ENCODE data around the gene SDK2. TPM values are rescaled to one million over a fixed set of nuclear protein-coding genes. Genes with fewer than 3 reads are reported as not detected.

Gene SDK2
- total and polyA plus RNA-seq, 2 of the 8 experiments (the other 6 are each of a cell fraction or from before 2014, with no cell fraction given) = 3.9 to 4.1 TPM

DNA sequence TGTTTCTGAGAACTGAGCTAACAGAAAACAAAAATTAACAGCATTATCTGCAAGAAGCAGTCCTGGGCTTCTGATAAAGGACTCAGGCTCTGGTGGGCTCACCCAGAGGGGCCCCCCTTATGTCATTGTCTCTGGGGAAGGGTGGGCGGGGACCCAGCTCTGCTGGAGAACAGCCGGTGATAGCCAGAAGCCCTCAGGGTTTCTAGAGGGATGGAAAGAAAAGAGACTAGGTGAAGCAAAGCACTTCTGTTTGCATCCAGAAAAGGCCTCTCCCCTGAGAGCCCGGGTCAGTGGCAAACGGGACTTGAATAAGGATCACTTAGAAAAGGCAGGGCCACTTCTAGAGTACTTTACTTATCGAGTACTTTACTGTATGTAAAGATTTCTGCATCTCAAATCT lies 325.4 kb downstream of the SDK2 start (continued):
- TF ChIP-seq, protein P1, sequence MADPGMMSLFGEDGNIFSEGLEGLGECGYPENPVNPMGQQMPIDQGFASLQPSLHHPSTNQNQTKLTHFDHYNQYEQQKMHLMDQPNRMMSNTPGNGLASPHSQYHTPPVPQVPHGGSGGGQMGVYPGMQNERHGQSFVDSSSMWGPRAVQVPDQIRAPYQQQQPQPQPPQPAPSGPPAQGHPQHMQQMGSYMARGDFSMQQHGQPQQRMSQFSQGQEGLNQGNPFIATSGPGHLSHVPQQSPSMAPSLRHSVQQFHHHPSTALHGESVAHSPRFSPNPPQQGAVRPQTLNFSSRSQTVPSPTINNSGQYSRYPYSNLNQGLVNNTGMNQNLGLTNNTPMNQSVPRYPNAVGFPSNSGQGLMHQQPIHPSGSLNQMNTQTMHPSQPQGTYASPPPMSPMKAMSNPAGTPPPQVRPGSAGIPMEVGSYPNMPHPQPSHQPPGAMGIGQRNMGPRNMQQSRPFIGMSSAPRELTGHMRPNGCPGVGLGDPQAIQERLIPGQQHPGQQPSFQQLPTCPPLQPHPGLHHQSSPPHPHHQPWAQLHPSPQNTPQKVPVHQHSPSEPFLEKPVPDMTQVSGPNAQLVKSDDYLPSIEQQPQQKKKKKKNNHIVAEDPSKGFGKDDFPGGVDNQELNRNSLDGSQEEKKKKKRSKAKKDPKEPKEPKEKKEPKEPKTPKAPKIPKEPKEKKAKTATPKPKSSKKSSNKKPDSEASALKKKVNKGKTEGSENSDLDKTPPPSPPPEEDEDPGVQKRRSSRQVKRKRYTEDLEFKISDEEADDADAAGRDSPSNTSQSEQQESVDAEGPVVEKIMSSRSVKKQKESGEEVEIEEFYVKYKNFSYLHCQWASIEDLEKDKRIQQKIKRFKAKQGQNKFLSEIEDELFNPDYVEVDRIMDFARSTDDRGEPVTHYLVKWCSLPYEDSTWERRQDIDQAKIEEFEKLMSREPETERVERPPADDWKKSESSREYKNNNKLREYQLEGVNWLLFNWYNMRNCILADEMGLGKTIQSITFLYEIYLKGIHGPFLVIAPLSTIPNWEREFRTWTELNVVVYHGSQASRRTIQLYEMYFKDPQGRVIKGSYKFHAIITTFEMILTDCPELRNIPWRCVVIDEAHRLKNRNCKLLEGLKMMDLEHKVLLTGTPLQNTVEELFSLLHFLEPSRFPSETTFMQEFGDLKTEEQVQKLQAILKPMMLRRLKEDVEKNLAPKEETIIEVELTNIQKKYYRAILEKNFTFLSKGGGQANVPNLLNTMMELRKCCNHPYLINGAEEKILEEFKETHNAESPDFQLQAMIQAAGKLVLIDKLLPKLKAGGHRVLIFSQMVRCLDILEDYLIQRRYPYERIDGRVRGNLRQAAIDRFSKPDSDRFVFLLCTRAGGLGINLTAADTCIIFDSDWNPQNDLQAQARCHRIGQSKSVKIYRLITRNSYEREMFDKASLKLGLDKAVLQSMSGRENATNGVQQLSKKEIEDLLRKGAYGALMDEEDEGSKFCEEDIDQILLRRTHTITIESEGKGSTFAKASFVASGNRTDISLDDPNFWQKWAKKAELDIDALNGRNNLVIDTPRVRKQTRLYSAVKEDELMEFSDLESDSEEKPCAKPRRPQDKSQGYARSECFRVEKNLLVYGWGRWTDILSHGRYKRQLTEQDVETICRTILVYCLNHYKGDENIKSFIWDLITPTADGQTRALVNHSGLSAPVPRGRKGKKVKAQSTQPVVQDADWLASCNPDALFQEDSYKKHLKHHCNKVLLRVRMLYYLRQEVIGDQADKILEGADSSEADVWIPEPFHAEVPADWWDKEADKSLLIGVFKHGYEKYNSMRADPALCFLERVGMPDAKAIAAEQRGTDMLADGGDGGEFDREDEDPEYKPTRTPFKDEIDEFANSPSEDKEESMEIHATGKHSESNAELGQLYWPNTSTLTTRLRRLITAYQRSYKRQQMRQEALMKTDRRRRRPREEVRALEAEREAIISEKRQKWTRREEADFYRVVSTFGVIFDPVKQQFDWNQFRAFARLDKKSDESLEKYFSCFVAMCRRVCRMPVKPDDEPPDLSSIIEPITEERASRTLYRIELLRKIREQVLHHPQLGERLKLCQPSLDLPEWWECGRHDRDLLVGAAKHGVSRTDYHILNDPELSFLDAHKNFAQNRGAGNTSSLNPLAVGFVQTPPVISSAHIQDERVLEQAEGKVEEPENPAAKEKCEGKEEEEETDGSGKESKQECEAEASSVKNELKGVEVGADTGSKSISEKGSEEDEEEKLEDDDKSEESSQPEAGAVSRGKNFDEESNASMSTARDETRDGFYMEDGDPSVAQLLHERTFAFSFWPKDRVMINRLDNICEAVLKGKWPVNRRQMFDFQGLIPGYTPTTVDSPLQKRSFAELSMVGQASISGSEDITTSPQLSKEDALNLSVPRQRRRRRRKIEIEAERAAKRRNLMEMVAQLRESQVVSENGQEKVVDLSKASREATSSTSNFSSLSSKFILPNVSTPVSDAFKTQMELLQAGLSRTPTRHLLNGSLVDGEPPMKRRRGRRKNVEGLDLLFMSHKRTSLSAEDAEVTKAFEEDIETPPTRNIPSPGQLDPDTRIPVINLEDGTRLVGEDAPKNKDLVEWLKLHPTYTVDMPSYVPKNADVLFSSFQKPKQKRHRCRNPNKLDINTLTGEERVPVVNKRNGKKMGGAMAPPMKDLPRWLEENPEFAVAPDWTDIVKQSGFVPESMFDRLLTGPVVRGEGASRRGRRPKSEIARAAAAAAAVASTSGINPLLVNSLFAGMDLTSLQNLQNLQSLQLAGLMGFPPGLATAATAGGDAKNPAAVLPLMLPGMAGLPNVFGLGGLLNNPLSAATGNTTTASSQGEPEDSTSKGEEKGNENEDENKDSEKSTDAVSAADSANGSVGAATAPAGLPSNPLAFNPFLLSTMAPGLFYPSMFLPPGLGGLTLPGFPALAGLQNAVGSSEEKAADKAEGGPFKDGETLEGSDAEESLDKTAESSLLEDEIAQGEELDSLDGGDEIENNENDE (IDR thresholded peaks at IDR 0.05; ENCODE audit: insufficient replicate concordance, low read length) = no peak
- TF ChIP-seq MAFK (IDR thresholded peaks at IDR 0.05; ENCODE audit: low read depth, low read length) (no peak), CBX5 (IDR thresholded peaks at IDR 0.05; ENCODE audit: low read depth, low read length) (no peak)
- TF ChIP-seq, protein P2, sequence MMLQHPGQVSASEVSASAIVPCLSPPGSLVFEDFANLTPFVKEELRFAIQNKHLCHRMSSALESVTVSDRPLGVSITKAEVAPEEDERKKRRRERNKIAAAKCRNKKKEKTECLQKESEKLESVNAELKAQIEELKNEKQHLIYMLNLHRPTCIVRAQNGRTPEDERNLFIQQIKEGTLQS (IDR thresholded peaks at IDR 0.05; ENCODE audit: insufficient read depth, low read depth, low read length) = no peak
